ENCODE measurements around the gene ARSJ. TPM values are rescaled to one million over a fixed set of nuclear protein-coding genes. Genes with fewer than 3 reads are reported as not detected.

The ARSJ gene
- total and polyA plus RNA-seq, 2 experiments from 2014 or later: 4.3 to 6.6 TPM

- ATAC-seq: no peak
- Histone ChIP-seq H3K4me3 (no peak overlapping the region), H3K79me2 (replicated peaks; ENCODE audit: insufficient read depth) (no peaks in the 10 kb centered on the region), H3F3A (replicated peaks; ENCODE audit: low read depth) (no peaks in the 10 kb centered on the region), H3K36me3 (ENCODE audit: insufficient read depth) (no peaks in the 10 kb centered on the region), H2AFZ (no peak overlapping the region), H4K20me1 (replicated peaks; ENCODE audit: insufficient read depth) (no peaks in the 10 kb centered on the region), H3K4me2 (no peak overlapping the region), H3K27ac (ENCODE audit: low read depth) (no peak overlapping the region), H3K9me2 (ENCODE audit: insufficient read depth) (no peaks in the 10 kb centered on the region), H3K27me3 (ENCODE audit: insufficient read depth) (no peaks in the 10 kb centered on the region), H3K4me1 (ENCODE audit: insufficient read depth) (no peaks in the 10 kb centered on the region)
- DNase-seq (ENCODE audit: low spot score): no peak
- no peak overlapping the region for H3K4me3 Mint-ChIP-seq
- no peaks in the 10 kb centered on the region for H3K27me3 Mint-ChIP-seq (ENCODE audit: insufficient read depth, low read depth, poor library complexity)
- H3K9me3 Mint-ChIP-seq: no peaks in the 10 kb centered on the region; the same call in 2 of the 3 replicates
- no peak for TF ChIP-seq ZNF114 (CRISPR knock-in tag; IDR thresholded peaks at IDR 0.05)
- TF ChIP-seq STAT1 (IDR thresholded peaks at IDR 0.05; ENCODE audit: unreplicated experiment): no peak
- TF ChIP-seq, protein P1, sequence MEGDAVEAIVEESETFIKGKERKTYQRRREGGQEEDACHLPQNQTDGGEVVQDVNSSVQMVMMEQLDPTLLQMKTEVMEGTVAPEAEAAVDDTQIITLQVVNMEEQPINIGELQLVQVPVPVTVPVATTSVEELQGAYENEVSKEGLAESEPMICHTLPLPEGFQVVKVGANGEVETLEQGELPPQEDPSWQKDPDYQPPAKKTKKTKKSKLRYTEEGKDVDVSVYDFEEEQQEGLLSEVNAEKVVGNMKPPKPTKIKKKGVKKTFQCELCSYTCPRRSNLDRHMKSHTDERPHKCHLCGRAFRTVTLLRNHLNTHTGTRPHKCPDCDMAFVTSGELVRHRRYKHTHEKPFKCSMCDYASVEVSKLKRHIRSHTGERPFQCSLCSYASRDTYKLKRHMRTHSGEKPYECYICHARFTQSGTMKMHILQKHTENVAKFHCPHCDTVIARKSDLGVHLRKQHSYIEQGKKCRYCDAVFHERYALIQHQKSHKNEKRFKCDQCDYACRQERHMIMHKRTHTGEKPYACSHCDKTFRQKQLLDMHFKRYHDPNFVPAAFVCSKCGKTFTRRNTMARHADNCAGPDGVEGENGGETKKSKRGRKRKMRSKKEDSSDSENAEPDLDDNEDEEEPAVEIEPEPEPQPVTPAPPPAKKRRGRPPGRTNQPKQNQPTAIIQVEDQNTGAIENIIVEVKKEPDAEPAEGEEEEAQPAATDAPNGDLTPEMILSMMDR (conservative IDR thresholded peaks at IDR 0.05; ENCODE audit: low read depth in 2 of 2): no peak
- no peak for TF ChIP-seq JUNB (IDR thresholded peaks at IDR 0.05; ENCODE audit: unreplicated experiment)
- H3K4me1 Mint-ChIP-seq: peaks cover 3% of the 10 kb centered on the region; the same call in 2 of the 3 replicates
- H3K36me3 Mint-ChIP-seq (ENCODE audit: low read depth): peaks cover 3% of the 10 kb centered on the region; the same call in 1 of the 3 replicates
- H3K27ac Mint-ChIP-seq: no peak overlapping the region
Measured at GRCh38 chr4:113885291-113885690, 94.2 kb downstream of the ARSJ start.

- Histone ChIP-seq H3K4me3 (no peak overlapping the region), H3K79me2 (replicated peaks; ENCODE audit: insufficient read depth) (no peaks in the 10 kb centered on the region), H3K36me3 (ENCODE audit: insufficient read depth) (no peaks in the 10 kb centered on the region), H3K4me1 (ENCODE audit: insufficient read depth) (no peaks in the 10 kb centered on the region), H4K20me1 (replicated peaks; ENCODE audit: insufficient read depth) (no peaks in the 10 kb centered on the region), H3K27ac (ENCODE audit: low read depth) (no peak overlapping the region), H3F3A (replicated peaks; ENCODE audit: low read depth) (no peaks in the 10 kb centered on the region), H3K9me2 (ENCODE audit: insufficient read depth) (no peaks in the 10 kb centered on the region), H2AFZ (no peak overlapping the region), H3K27me3 (ENCODE audit: insufficient read depth) (no peaks in the 10 kb centered on the region), H3K4me2 (no peak overlapping the region)
- peaks cover 3% of the 10 kb centered on the region; the same call in 1 of the 3 replicates for H3K36me3 Mint-ChIP-seq (ENCODE audit: low read depth)
- DNase-seq (ENCODE audit: low spot score): peak; percentile 63
- no peak overlapping the region for H3K4me3 Mint-ChIP-seq
- H3K27ac Mint-ChIP-seq: no peak overlapping the region
- H3K9me3 Mint-ChIP-seq: no peaks in the 10 kb centered on the region; the same call in 2 of the 3 replicates
- H3K27me3 Mint-ChIP-seq (ENCODE audit: insufficient read depth, low read depth, poor library complexity): no peaks in the 10 kb centered on the region
- peak; percentile 88 for ATAC-seq
- peaks cover 3% of the 10 kb centered on the region; the same call in 2 of the 3 replicates for H3K4me1 Mint-ChIP-seq
- TF ChIP-seq, protein P1 (conservative IDR thresholded peaks at IDR 0.05; ENCODE audit: low read depth in 2 of 2): peak in 1 of 2 experiments; percentile 34; a peak in 2 of 4 replicates
- no peak for TF ChIP-seq ZNF331 (CRISPR knock-in tag; IDR thresholded peaks at IDR 0.05; ENCODE audit: low read depth)
Measured at GRCh38 chr4:113884655-113885054, 94.8 kb downstream of the ARSJ start.

DNA sequence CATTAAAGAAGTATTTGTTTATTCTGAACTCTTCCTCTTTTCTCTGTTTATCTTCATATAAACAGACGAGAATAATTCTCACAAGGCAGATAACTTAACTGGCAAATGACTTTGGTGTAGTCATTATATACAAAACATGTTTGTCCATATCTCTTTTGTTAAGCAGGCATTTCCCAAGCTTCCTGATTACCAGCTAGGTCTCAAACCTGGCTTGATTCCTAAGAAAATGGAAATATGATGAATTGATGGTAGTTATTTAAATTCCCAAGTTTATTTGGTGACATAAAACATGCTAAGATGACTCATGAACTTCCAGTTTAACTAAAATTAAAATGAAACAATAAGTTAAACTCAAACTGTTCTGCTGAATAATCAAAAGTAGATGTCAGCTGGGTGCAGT lies 96.8 kb downstream of the ARSJ start:
- Histone ChIP-seq H4K20me1 (replicated peaks; ENCODE audit: insufficient read depth) (no peaks in the 10 kb centered on the region), H2AFZ (no peak overlapping the region), H3K36me3 (ENCODE audit: insufficient read depth) (no peaks in the 10 kb centered on the region), H3K4me3 (no peak overlapping the region), H3K4me1 (ENCODE audit: insufficient read depth) (peaks cover 4% of the 10 kb centered on the region; the same call in 1 of the 2 replicates), H3K4me2 (no peak overlapping the region), H3K27me3 (ENCODE audit: insufficient read depth) (no peaks in the 10 kb centered on the region), H3K27ac (ENCODE audit: low read depth) (no peak overlapping the region), H3K79me2 (replicated peaks; ENCODE audit: insufficient read depth) (no peaks in the 10 kb centered on the region), H3K9me2 (ENCODE audit: insufficient read depth) (no peaks in the 10 kb centered on the region), H3F3A (replicated peaks; ENCODE audit: low read depth) (no peaks in the 10 kb centered on the region)
- peaks cover 3% of the 10 kb centered on the region; the same call in 1 of the 3 replicates for H3K36me3 Mint-ChIP-seq (ENCODE audit: low read depth)
- no peaks in the 10 kb centered on the region; the same call in 2 of the 3 replicates for H3K9me3 Mint-ChIP-seq
- H3K4me1 Mint-ChIP-seq: peaks cover 10% of the 10 kb centered on the region
- no peak for DNase-seq (ENCODE audit: low spot score)
- H3K27ac Mint-ChIP-seq: no peak overlapping the region
- H3K27me3 Mint-ChIP-seq (ENCODE audit: insufficient read depth, low read depth, poor library complexity): no peaks in the 10 kb centered on the region
- no peak overlapping the region for H3K4me3 Mint-ChIP-seq
- ATAC-seq: no peak
- TF ChIP-seq REST (IDR thresholded peaks at IDR 0.05; ENCODE audit: unreplicated experiment) (no peak), CREB1 (CRISPR knock-in tag; IDR thresholded peaks at IDR 0.05; ENCODE audit: low read depth) (no peak), ZNF114 (CRISPR knock-in tag; IDR thresholded peaks at IDR 0.05) (no peak)

Data from GM23338 (cell line).